Stimulated activated CD8-positive, alpha-beta memory T cell treated with anti-CD3 and anti-CD28 coated beads, Interleukin-7, amount 100 ng/mL, for 1 hour (primary cell): ENCODE data around the gene NXN.
"Not testable (repeated sequence)": the region's sequence is repeated elsewhere in the genome, so short reads cannot be mapped to it uniquely, and the experiment has no call there.

Source experiments
- DNase-seq, 2 donors: peaks; one replicate each; pipeline ENCODE4 v3.0.0-alpha.2; 2020; ENCODE audit warnings: low read depth in 2 of 2

The NXN gene

DNA sequence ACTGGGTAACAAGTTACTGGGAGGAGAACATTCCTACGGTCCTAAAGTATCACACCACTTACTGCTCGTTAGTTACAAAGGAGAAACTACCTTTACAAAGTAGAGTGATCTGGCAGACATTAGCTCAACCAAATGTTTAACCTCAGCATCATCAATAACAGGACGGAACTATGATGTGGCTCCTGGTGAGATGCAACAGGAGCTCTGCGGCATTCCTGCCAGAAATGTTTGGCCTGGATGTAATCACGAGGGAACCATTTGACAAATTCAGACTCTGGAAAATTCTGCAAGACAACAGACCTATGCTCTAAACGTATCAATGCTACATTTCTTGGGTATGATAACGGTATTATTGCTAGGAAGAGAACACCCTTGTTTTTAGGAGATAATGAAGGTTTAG lies 117.0 kb downstream of the NXN start:
- no peak for DNase-seq

DNA sequence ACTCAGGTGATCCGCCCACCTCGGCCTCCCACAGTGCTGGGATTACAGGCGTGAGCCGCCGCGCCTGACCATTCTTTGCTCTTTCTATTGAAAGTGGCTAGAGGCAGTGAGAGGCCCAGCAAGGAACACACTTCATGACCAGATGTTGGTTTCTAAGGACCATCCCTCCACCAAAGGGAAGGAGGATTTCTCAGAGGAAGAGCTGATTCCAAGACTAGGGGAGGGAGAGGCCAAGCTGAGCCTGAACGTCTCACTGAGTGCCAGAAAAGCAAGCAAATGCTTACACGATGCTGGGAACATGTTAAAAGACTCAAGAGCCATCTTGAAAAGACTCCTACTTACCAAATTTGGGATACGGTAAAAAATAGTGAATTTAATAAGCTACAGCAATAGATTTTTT lies 118.2 kb downstream of the NXN start:
- DNase-seq = no peak

DNA sequence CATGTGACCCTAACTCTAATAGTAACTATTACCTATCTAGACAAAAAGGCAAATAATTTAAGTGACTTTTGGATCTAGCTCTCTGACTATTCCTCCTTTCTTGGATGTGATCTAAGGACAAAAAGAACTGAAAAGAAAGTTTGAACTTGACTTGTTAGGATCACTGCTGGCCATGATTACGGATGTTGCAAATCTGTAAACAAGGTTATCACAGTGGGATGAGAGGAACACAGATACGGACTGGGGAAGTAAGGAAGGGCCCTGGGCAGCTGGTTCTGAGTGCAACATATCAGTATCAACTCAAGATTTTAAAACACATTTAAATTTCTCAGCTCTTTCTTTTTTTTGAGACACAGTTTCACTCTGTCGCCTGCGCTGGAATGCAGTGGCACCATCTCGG lies 118.8 kb downstream of the NXN start:
- DNase-seq = no peak

DNA sequence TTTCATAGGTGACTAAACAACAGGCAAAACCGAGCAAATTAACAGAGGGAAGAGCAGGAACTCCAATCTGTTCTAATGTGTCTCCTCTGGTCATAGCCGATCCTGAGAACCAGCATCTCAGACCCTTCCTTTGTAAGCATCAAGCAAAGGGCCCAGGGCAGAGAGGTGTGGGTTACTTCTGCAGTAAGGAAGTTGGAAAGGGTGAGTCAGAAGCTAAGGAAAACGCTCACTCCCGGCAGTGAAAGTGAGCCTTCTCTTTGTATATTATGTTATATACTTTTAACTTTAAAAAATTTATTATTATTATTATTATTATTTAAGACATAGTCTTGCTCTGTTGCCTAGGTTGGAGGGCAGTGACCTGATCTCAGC lies 119.8 kb downstream of the NXN start:
- DNase-seq = no peak

DNA sequence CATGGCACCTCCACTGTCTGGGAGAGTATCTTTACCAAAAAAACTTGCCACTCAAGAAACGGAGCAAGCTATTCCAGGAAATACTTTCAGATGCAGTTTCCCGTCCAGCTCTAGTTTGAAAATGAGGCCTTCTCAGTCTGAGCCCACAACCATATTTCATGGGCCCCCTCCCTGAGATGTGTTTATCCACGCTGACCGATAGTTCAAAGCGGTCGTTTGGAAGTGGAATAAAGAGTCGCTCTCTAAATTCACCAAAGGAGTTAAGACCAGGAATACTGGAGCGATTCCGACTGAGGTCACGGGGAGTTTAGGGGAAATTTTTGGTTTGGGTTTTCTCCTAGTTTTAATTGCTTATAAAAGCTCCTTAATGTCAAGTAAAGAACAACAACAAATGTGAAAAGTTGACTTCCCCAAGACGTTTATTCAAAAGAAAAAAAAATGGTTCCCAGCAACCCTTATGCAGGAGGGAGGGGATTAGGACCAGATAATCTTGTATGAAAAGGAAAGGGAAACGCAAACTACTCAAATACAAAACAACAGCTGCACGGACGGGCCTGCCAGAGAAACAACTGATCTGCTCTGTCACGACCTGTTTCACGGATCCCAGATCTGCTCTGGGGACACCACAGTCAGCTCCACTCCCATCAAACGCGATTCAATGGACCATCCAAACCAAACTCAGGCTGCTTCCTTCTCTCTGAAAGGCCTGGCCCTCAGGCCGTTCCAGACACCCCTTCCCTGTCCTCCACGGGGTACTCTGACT lies 120.3 kb downstream of the NXN start:
- no peak for DNase-seq

DNA sequence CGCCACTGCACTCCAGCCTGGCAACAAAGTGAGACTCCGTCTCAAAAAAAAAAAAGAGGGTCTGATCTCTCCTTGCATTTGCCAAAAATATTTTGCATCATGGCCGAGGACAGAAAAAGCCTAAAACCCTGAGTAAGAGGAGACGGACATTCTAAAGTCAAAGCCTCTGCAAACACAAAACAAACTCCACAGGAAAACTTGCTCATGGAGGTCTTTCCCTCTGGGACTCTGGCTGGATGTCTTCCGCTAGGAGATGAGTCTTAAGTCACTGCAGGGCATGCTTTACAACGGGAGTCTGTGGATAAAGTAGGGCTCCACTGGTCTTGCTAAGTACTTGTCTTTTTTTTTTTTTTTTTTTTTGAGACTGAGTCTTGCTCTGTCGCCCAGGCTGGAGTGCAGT lies 123.4 kb downstream of the NXN start:
- DNase-seq = no peak

DNA sequence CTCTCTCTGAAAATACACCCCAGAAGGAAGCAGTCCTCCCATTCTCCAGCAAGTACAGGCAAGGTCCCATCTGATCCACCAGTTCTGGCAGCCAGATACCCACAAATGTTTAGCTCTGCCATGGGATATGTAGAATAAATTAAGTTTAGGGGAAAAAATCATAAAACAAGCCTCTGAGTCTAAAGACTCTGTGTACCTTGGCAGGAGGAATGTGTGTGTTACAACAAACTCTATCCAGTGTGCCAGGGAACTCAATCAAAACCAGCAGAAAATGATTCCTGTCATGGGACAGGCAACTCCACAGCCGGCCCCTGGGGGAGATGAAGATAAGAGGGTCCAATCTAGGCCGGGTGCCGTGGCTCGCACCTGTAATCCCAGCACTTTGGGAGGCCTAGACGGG lies 124.0 kb downstream of the NXN start:
- DNase-seq = no peak

DNA sequence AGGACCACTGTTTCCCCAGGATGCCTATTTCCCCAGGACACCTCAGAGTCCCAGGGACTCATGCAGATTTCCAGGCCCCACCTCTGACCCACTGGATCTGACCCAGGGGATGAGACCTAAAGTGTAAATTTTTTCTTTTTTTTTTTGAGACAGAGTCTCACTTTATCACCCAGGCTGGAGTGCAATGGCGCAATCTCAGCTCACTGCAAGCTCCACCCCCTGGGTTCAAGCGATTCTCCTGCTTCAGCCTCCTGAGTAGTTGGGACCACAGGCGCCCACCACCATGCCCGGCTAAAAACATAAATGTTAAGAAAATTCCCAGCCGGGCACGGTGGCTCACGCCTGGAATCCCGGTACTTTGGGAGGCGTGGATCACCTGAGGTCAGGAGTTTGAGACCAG lies 126.7 kb downstream of the NXN start:
- DNase-seq = not testable (repeated sequence)

DNA sequence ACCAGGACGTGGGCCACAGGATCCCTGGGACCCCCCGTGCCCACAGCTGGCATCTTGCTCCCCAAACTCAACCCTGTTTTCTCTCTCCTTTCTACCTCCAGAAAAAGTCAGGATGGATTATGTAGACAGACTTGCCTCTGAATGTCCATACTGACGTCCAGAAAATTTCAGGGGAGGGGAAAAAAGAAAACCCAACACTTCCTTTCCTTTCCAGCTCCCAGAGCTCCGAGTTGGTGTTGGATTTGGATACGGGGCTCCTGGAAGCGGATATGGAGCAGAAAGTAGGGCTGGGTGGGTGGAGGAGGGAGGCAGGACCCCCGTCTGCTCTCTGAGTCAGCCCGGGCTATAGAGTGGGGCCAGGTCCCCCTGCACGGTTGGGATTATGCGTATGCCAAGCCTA lies 127.2 kb downstream of the NXN start:
- no peak for DNase-seq

DNA sequence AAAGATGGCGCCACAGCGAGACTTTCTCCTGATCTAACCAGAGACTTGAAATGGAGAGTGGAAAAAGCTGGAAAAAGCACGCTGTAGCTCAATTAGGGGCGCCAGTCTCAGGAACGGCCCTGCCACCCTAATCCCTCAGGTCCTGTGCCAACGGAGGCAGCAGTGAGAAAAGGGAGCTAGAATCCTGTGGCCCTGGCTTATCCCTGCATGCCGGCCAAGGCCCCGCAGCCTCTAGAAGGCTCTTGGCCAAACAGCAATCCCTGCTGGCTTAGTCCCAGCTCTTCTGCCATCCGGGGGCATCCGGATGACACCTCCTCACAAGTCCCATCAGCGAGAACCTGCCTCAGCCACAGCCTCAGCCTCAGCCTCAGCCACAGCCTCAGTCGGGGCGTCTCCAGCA lies 127.7 kb downstream of the NXN start:
- no peak for DNase-seq

DNA sequence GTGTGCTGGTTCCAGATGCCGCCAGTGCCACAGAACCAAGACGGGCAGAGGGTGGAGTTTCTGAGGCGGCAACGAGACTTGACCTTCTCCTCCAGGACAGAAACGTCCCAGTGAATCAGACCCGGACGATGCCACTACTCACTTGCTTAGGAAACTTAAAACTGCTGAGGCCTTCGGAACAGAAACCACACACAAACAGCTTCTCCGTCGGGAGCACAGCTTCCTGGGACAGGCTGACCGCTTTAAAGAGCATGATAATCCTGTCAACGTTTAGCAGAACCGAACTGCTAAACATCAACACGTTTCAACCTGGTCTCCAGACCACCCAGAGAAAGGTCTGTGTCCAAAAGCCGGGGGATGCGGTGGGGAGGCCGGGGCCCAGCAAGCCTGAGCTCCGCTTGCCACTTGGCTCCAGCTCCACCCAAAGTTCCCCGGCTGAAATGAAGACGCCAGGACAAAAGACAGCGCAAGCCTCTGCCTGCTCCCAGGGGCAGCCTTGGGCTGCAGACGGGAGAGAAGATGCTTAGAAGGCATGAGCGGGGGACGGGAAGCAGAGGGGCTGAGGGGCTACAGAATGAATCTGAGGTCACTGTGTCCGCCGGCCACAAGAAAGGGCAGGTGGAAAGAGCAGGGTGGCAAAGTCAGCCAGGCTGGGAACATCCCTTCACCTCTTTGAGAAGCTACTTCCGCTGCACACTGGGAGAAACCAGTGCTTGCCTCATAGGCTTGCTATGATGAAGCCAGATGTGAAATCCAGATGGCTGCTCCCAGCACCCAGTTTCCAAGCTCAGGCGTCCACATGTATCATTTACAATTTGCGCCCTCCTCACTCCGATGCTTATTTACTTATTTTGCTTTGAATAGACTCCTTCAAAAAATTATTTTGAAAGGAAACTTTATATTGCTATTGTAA lies 128.5 kb downstream of the NXN start:
- no peak for DNase-seq

DNA sequence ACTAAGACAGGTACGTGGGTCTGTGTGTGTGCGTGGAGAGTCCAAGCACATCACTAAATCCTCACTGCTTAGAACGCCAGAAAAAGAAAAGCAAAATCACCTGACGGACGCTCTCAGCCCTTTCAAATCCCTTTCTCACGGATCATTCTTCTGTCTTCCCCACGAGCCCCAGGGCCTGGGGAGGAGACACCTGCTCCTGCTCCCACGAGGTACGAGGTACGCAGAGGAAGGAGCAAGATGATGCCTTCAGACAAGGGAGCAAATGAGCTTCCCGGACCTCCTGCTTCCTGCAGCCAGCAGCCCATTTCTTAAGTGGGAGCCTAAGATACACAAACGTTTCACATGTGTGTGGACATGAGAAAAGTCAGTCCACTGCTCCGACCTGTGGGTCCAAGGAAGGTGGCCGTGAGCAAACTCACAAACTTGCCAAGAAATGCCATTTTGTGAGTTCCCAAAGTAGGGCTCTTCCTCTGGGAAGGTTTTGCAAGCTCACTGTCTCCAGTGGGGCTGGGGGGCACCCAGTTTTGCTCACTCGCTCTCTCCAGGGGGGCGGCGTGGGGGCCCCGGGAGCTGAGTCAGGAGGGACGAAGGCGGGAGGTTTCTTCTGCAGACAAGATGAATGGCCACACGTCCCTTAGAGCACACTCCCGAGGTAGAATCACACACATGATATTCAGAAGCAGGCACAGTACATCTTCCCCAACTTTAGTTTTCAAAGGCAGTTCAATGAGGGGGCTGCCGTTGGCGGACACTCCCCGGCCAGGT lies 129.3 kb downstream of the NXN start:
- no peak for DNase-seq

DNA sequence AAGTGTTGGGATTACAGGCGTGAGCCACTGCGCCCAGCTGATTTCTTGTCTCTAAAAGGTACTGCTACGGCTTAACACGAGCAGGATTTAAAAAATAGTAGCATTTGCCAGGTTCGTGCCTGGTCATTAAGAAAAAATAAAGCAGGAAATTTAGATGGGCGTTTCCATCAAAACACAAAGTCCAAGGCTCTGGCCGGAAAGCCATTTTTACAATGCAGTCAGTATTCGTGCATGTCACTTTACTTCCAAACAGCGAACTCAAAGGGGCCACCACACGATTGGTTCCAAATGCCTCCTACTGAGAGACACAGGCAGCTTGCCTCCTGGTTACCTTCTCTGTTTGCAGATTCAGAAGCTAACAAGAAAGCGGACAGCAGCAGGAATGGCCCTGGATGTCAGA lies 131.2 kb downstream of the NXN start:
- DNase-seq = no peak

DNA sequence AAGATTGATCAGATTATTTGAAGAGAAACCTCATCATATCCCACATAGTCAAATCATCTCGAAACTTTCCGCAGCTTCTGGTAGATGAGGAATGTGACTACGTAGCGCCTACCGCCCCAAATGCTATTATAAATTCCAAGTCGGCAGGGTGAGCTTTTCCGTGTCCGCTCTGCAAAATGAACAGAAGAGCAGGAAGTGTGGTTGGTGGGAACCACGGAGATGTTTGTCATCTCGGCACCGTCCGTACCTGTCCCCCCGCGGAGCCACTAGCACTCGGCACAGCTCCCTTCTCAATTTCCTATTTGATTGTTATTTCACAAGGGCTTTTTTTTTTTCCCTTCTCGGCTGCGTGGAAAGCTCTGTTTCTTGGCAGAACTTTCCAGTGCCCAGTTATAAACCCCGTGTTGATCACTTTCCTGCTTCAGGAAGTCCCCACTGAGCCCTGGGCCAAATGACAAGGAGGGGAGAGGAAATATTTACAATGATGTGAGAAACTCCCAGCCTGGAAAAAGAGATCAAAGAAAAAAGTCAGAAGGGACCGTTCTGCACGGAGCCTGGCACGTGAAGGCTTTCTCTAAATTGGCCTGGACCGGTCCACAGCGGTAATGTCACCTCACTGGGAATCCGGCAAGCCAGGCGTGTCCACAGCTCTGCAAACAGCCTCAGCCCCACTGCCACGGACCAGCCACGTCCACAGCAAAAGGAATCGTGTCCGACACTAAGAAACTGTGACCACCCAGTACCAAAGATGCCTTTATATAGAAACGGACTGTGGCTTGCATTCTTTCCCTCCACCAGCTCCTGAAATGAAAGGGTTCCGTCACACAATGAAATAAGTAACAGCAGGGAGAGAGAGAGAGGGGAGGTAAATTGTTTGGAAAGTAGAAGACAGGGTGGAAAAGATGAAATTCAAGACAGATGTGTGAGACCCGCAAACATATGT lies 132.4 kb downstream of the NXN start:
- no peak for DNase-seq

DNA sequence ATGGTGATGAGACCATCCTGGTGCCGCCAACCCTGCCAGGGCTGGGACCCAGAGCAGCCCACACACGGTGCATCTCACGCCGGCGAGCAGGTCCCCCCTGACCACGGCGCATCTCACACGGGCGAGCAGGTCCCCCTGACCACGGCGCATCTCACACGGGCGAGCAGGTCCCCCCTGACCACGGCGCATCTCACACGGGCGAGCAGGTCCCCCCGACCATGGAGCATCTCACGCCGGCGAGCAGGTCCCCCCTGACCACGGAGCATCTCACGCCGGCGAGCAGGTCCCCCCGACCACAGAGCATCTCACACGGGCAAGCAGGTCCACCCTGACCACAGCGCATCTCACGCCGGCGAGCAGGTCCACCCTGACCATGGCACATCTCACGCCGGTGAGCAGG lies 138.3 kb downstream of the NXN start:
- DNase-seq = no peak

DNA sequence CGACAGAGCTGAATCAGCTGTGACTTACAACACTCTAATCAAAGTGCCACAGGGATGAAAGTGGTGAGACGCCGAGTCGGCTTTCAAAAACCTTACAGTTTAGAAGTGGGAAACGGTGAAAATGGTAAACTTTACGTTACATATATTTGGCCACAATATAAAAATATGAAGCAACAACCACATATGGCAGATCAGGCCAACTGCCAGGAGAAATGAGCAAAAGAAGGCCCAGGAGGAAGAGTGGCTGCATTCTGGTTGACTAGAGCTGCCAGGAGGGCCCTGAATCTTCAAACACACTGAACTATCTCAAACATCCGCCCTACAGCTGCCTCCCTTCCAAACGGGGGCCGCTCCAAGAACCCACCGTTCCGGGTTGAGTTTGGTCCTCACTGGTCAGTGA lies 141.1 kb downstream of the NXN start:
- no peak for DNase-seq

DNA sequence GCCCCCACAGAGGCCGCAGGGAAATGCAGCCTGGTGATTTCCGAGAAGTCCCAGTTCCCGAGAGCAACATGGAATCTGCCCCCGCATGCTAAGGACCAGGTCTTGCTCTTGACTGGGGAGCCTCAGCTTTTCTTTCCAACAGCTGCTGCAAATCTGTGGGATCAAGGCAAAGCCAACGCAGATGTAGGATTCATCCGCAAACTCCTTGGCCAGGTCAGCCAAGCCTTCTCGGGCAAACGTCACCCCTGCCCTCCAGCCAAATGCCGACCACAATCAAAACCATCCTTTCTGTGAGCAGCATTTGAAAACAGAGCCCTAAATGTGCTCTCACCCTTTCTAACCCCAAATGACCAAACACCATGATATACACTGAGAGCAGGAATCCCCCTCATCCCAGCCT lies 143.4 kb downstream of the NXN start:
- no peak for DNase-seq

DNA sequence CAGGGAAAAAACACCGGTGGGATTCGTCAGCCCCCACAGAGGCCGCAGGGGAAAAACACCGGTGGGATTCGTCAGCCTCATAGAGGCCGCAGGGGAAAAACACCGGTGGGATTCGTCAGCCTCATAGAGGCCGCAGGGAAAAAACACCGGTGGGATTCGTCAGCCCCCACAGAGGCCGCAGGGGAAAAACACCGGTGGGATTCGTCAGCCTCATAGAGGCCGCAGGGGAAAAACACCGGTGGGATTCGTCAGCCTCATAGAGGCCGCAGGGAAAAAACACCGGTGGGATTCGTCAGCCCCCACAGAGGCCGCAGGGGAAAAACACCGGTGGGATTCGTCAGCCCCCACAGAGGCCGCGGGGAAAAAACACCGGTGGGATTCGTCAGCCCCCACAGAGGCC lies 143.9 kb downstream of the NXN start:
- not testable (repeated sequence) for DNase-seq

DNA sequence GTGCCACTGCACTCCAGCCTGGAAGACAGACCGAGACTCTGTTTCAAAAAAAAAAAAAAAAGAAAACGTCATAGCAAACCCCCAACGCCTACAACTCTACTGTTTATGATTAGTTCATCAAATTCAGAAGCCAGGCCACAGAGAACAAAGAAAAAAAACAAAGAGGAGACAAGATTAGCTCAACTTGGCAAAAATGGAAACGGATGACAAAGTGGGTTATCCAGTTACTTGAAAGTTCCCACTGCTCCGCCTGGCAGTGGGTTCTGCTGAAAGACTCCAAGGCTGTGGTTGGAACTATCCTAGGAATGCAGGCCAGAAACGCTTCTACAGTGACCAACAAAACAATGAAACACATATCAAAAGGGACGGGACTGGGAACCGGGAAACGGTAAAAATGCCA lies 144.3 kb downstream of the NXN start:
- no peak for DNase-seq

DNA sequence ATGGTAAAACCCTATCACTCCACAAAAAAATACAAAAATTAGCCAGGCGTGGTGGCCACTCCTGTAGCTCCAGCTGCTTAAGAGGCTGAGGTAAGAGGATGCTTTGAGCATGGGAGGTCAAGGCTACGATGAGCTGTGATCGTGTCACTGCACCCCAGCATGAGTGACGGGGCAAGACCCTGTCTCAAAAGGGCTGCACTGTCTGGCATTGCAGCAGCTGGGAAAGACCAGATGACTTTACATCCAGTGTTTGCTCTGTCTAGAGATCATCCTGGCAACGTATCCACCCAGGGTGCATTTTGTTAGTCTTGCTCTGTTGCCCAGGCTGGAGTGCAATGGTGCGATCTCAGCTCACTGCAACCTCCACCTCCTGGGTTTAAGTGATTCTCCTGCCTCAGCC lies 145.4 kb downstream of the NXN start:
- DNase-seq = no peak

DNA sequence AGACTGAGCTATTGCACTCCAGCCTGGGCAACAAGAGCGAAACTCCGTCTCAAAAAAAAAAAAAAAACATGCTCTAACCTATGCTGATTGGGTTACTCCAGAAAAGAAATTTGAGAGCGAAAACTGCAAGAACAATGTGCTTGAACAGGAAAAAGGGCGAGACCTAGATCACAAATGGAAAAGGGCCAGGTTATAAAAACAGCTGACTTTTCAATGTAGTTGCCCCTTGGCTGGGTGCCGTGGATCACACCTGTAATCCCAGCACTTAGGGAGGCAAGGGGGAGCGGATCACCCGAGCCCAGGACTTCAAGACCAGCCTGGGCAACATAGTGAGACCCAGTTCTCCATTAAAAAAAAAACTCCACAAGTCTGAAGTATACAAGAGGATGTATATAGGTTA lies 148.6 kb downstream of the NXN start:
- no peak for DNase-seq
